SK-N-MC (cell line): ENCODE data around the gene TIMM10.

Source experiments
- EZH2 ChIP-seq: fragments of 200-600 bp; sonication (generic); IDR thresholded peaks from one replicate; pipeline ENCODE4 v1.6.1; 2017; ENCODE audit warnings: antibody characterized with exemption
- POLR2AphosphoS5 ChIP-seq: IDR thresholded peaks from 2 replicates; pipeline ENCODE4 v1.6.1; 2012; ENCODE audit warnings: mild to moderate bottlenecking, low read depth, low read length, borderline replicate concordance

- TF ChIP-seq EZH2 (no peak), POLR2AphosphoS5 (no peak)
Measured at GRCh38 chr11:57479021-57479663, 51.4 kb downstream of the TIMM10 start.
